Trophoblast cell (in vitro differentiated cells and primary cell): ENCODE measurements around the gene CIP2A.

ENCODE experiments used
- DNase-seq, 2 donors: peaks; one replicate each; pipeline ENCODE4 v3.0.0-alpha.2; 2016
- H2AFZ ChIP-seq: 2 replicates; pipeline ENCODE4 v1.6.1; 2013; ENCODE audit warnings: low read length, moderate library complexity, mild to moderate bottlenecking; ENCODE audit not compliant: insufficient read depth, poor library complexity
- H2AK5ac ChIP-seq: 2 replicates; pipeline ENCODE4 v1.6.1; 2013; ENCODE audit warnings: mild to moderate bottlenecking, low read length
- H2BK120ac ChIP-seq: 2 replicates; pipeline ENCODE4 v1.6.1; 2013; ENCODE audit warnings: low read length, mild to moderate bottlenecking, moderate library complexity; ENCODE audit not compliant: insufficient read depth, poor library complexity
- H2BK12ac ChIP-seq: 2 replicates; pipeline ENCODE4 v1.6.1; 2013; ENCODE audit warnings: mild to moderate bottlenecking, low read length, moderate library complexity
- H2BK5ac ChIP-seq: 2 replicates; pipeline ENCODE4 v1.6.1; 2013; ENCODE audit warnings: low read length, low read depth, moderate library complexity, mild to moderate bottlenecking; ENCODE audit not compliant: poor library complexity
- H3K14ac ChIP-seq: 2 replicates; pipeline ENCODE4 v1.6.1; 2013; ENCODE audit warnings: mild to moderate bottlenecking, low read length
- H3K18ac ChIP-seq: 2 replicates; pipeline ENCODE4 v1.6.1; 2013; ENCODE audit warnings: mild to moderate bottlenecking, low read length
- H3K23ac ChIP-seq: 2 replicates; pipeline ENCODE4 v1.6.1; 2013; ENCODE audit warnings: low read length
- H3K27ac ChIP-seq: 2 replicates; pipeline ENCODE4 v1.5.1; 2013; ENCODE audit warnings: low read depth, mild to moderate bottlenecking, inconsistent platforms, low read length, moderate library complexity
- H3K27me3 ChIP-seq: 2 replicates; pipeline ENCODE4 v1.6.1; 2013; ENCODE audit warnings: inconsistent platforms, mild to moderate bottlenecking, low read length, moderate library complexity; ENCODE audit not compliant: insufficient read depth
- H3K36me3 ChIP-seq, 2 experiments: 1 replicate in 1 of 2; 2 replicates in 1 of 2; pipeline ENCODE4 v1.6.1; 2013; ENCODE audit warnings: low read length in 2 of 2, mild to moderate bottlenecking in 2 of 2, moderate library complexity in 1 of 2; ENCODE audit not compliant: insufficient read depth in 2 of 2, control insufficient read depth in 1 of 2
- H3K4ac ChIP-seq: 2 replicates; pipeline ENCODE4 v1.6.1; 2013; ENCODE audit warnings: low read depth, mild to moderate bottlenecking, low read length, moderate library complexity
- H3K4me1 ChIP-seq, 2 experiments: 1 replicate in 1 of 2; 2 replicates in 1 of 2; pipeline ENCODE4 v1.6.1; 2013; ENCODE audit warnings: low read length in 2 of 2, mild to moderate bottlenecking in 2 of 2, moderate library complexity in 1 of 2; ENCODE audit not compliant: insufficient read depth in 2 of 2, control insufficient read depth in 1 of 2
- H3K4me2 ChIP-seq: 2 replicates; pipeline ENCODE4 v1.6.1; 2013; ENCODE audit warnings: inconsistent platforms, mild to moderate bottlenecking, low read length, moderate library complexity
- H3K4me3 ChIP-seq: 2 replicates; pipeline ENCODE4 v1.5.1; 2013; ENCODE audit warnings: mild to moderate bottlenecking, low read depth, low read length, inconsistent platforms
- H3K79me1 ChIP-seq: one replicate; pipeline ENCODE4 v1.6.1; 2013; ENCODE audit warnings: low read length
- H3K79me2 ChIP-seq: 2 replicates; pipeline ENCODE4 v1.6.1; 2013; ENCODE audit warnings: low read length, mild to moderate bottlenecking; ENCODE audit not compliant: control insufficient read depth, insufficient read depth, poor library complexity
- H3K9ac ChIP-seq: 2 replicates; pipeline ENCODE4 v1.6.1; 2013; ENCODE audit warnings: mild to moderate bottlenecking, low read length
- H3K9me3 ChIP-seq: 2 replicates; pipeline ENCODE4 v1.6.1; 2013; ENCODE audit warnings: low read depth, mild to moderate bottlenecking, control low read depth, inconsistent platforms, low read length; ENCODE audit not compliant: insufficient read depth
- H4K12ac ChIP-seq: 2 replicates; pipeline ENCODE4 v1.6.1; 2013; ENCODE audit warnings: low read depth, mild to moderate bottlenecking, low read length, moderate library complexity
- H4K8ac ChIP-seq: 2 replicates; pipeline ENCODE4 v1.6.1; 2013; ENCODE audit warnings: low read depth, mild to moderate bottlenecking, low read length, moderate library complexity
- H4K91ac ChIP-seq: one replicate; pipeline ENCODE4 v1.6.1; 2013; ENCODE audit warnings: low read depth, mild to moderate bottlenecking, low read length, moderate library complexity
- WGBS: extraction: QIAGEN DNeasy Blood & Tissue Kit; methylation state at CpG from one replicate; pipeline ENCODE4 v1.1.7; 2013; ENCODE audit warnings: missing lambda C conversion rate; ENCODE audit not compliant: insufficient read length, insufficient coverage; ENCODE audit errors: extremely low coverage; 5-methylcytosine and 5-hydroxymethylcytosine counted together

Gene CIP2A

GRCh38 chr3:108548886-108549285 is 40.4 kb downstream of the CIP2A start:
- H3K9me3 ChIP-seq: no peaks in the 10 kb centered on the region
- no peak overlapping the region for H3K4me3 ChIP-seq
- no peak overlapping the region for H3K4ac ChIP-seq
- H3K27ac ChIP-seq: no peak overlapping the region
- no peak overlapping the region for H3K18ac ChIP-seq
- no peak overlapping the region for H2BK120ac ChIP-seq
- H3K14ac ChIP-seq: no peak overlapping the region
- no peaks in the 10 kb centered on the region for H3K27me3 ChIP-seq
- H3K23ac ChIP-seq: no peak overlapping the region
- H4K8ac ChIP-seq: no peak overlapping the region
- no peak overlapping the region for H2AK5ac ChIP-seq
- no peaks in the 10 kb centered on the region for H3K79me2 ChIP-seq
- H2AFZ ChIP-seq: no peak overlapping the region
- H2BK12ac ChIP-seq: no peak overlapping the region
- no peaks in the 10 kb centered on the region for H3K79me1 ChIP-seq
- no peak overlapping the region for H3K4me2 ChIP-seq
- no peak overlapping the region for H4K12ac ChIP-seq
- H4K91ac ChIP-seq: no peak overlapping the region
- DNase-seq: no peak
- H3K4me1 ChIP-seq: no peaks in the 10 kb centered on the region
- no peak overlapping the region for H3K9ac ChIP-seq
- H3K36me3 ChIP-seq: peaks cover 0 to 1% of the 10 kb centered on the region in 2 experiments
- H2BK5ac ChIP-seq: no peak overlapping the region
- WGBS: no CpG with 5 or more reads among the region's 2 CpGs

- Histone ChIP-seq H4K8ac (no peak overlapping the region), H2BK120ac (no peak overlapping the region)
These were observed 40.9 kb downstream of the CIP2A start for GRCh38 chr3:108548304-108548703.

GRCh38 chr3:108546692-108547091 is 42.5 kb downstream of the CIP2A start:
- Histone ChIP-seq H3K23ac (no peak overlapping the region), H4K12ac (no peak overlapping the region), H2BK5ac (no peak overlapping the region), H2AK5ac (no peak overlapping the region), H3K4me2 (no peak overlapping the region), H3K14ac (no peak overlapping the region), H3K9me3 (peaks cover 4% of the 10 kb centered on the region), H3K4me1 (no peaks in the 10 kb centered on the region), H3K9ac (no peak overlapping the region), H3K36me3 (peaks cover 5 to 8% of the 10 kb centered on the region in 2 experiments), H3K79me2 (no peaks in the 10 kb centered on the region), H4K91ac (no peak overlapping the region), H3K4ac (no peak overlapping the region), H3K79me1 (no peaks in the 10 kb centered on the region), H2BK12ac (no peak overlapping the region), H3K27ac (no peak overlapping the region), H3K27me3 (no peaks in the 10 kb centered on the region), H3K4me3 (no peak overlapping the region), H4K8ac (no peak overlapping the region), H2AFZ (no peak overlapping the region), H3K18ac (no peak overlapping the region), H2BK120ac (no peak overlapping the region)
- DNase-seq: no peak
- no CpG with 5 or more reads among the region's 3 CpGs for WGBS

More at GRCh38 chr3:108548304-108548703, 40.9 kb downstream of the CIP2A start:
- Histone ChIP-seq H3K79me1 (no peaks in the 10 kb centered on the region), H3K9me3 (peaks cover 3% of the 10 kb centered on the region), H3K27me3 (no peaks in the 10 kb centered on the region), H2AK5ac (no peak overlapping the region), H3K4me2 (no peak overlapping the region), H3K27ac (no peak overlapping the region), H4K91ac (no peak overlapping the region), H3K14ac (no peak overlapping the region), H4K12ac (no peak overlapping the region), H3K9ac (no peak overlapping the region), H2BK5ac (no peak overlapping the region), H3K18ac (no peak overlapping the region), H3K23ac (no peak overlapping the region), H3K4ac (no peak overlapping the region), H3K79me2 (no peaks in the 10 kb centered on the region), H3K36me3 (peaks cover 4 to 5% of the 10 kb centered on the region in 2 experiments), H2BK12ac (no peak overlapping the region), H3K4me1 (no peaks in the 10 kb centered on the region), H2AFZ (no peak overlapping the region), H3K4me3 (no peak overlapping the region)
- WGBS: no CpG with 5 or more reads among the region's 1 CpG
- peak in 1 of 2 donors; percentile 34 for DNase-seq

- no peak overlapping the region for H3K4me2 ChIP-seq
- no peaks in the 10 kb centered on the region for H3K79me2 ChIP-seq
- H3K27me3 ChIP-seq: no peaks in the 10 kb centered on the region
- no peak overlapping the region for H3K9ac ChIP-seq
- H3K23ac ChIP-seq: no peak overlapping the region
- H3K14ac ChIP-seq: no peak overlapping the region
- H3K4ac ChIP-seq: no peak overlapping the region
- H2BK5ac ChIP-seq: no peak overlapping the region
- no peak overlapping the region for H3K27ac ChIP-seq
- H4K8ac ChIP-seq: no peak overlapping the region
- H2AK5ac ChIP-seq: no peak overlapping the region
- no peaks in the 10 kb centered on the region for H3K79me1 ChIP-seq
- no peak overlapping the region for H2BK12ac ChIP-seq
- H4K91ac ChIP-seq: no peak overlapping the region
- H3K4me1 ChIP-seq: no peaks in the 10 kb centered on the region
- no peak overlapping the region for H2AFZ ChIP-seq
- H3K4me3 ChIP-seq: no peak overlapping the region
- H3K18ac ChIP-seq: no peak overlapping the region
- no peak overlapping the region for H2BK120ac ChIP-seq
- H3K9me3 ChIP-seq: peaks cover 4% of the 10 kb centered on the region
- DNase-seq: no peak
- no CpG with 5 or more reads among the region's 1 CpG for WGBS
- no peak overlapping the region for H4K12ac ChIP-seq
- peaks cover 5 to 8% of the 10 kb centered on the region in 2 experiments for H3K36me3 ChIP-seq
These were observed 43.0 kb downstream of the CIP2A start for GRCh38 chr3:108546247-108546646.
